BLaER1 (cell line): ENCODE data around the gene GALK2.

Experiments used
- H3K27ac ChIP-seq: shearing (Covaris generic); formaldehyde crosslinking; 2 replicates; pipeline ENCODE4 v1.8.1; 2022
- H3K27me3 ChIP-seq: shearing (Covaris generic); formaldehyde crosslinking; 2 replicates; pipeline ENCODE4 v1.8.1; 2022
- H3K36me3 ChIP-seq: shearing (Covaris generic); formaldehyde crosslinking; 2 replicates; pipeline ENCODE4 v1.8.1; 2022
- H3K4me1 ChIP-seq: shearing (Covaris generic); formaldehyde crosslinking; 2 replicates; pipeline ENCODE4 v1.8.1; 2022
- H3K4me2 ChIP-seq: shearing (Covaris generic); formaldehyde crosslinking; 2 replicates; pipeline ENCODE4 v1.8.1; 2022
- H3K4me3 ChIP-seq: shearing (Covaris generic); formaldehyde crosslinking; 2 replicates; pipeline ENCODE4 v1.8.1; 2022
- H3K9ac ChIP-seq: shearing (Covaris generic); formaldehyde crosslinking; 2 replicates; pipeline ENCODE4 v1.8.1; 2022
- H3K9me3 ChIP-seq: shearing (Covaris generic); formaldehyde crosslinking; 2 replicates; pipeline ENCODE4 v1.8.1; 2022
- H4K20me1 ChIP-seq: shearing (Covaris generic); formaldehyde crosslinking; 2 replicates; pipeline ENCODE4 v1.8.1; 2022
- Cebpa-rat ChIP-seq: shearing (Covaris generic); IDR thresholded peaks from 2 replicates; pipeline ENCODE4 v1.8.1; 2022

The GALK2 gene

GRCh38 chr15:49296258-49296657 is 126.2 kb downstream of the GALK2 start:
- TF ChIP-seq Cebpa-rat, result no peak
- H3K9me3 ChIP-seq, result peaks cover 4% of the 10 kb centered on the region; the same call in 1 of the 2 replicates
- no peak overlapping the region for H3K27ac ChIP-seq
- H3K4me2 ChIP-seq, result no peak overlapping the region
- no peak overlapping the region for H3K9ac ChIP-seq
- no peak overlapping the region for H3K4me3 ChIP-seq
- H3K36me3 ChIP-seq, result peaks cover 48% of the 10 kb centered on the region
- H4K20me1 ChIP-seq, result no peaks in the 10 kb centered on the region
- H3K4me1 ChIP-seq, result no peaks in the 10 kb centered on the region
- no peaks in the 10 kb centered on the region for H3K27me3 ChIP-seq

GRCh38 chr15:49297584-49297983 is 127.5 kb downstream of the GALK2 start:
- no peak overlapping the region for H3K9ac ChIP-seq

DNA sequence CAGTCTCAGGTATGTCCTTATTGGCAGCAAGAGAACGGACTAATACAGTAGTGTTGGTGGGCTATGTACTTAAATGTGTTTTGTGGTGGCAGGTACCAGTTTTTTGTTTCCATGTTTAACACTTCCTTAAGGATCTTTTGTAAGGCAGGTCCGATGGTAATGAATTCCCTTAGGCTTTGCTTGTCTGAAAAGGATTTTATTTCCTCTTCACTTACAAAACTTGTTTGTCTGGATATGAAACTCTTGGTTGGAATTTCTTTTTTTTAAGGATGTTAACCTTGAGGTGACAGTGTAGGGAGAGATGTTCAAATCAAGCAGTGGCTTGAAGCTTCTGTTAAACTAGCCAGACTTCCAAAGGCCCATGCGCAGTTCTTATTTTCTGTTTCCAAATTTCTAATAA is 130.8 kb downstream of the GALK2 start:
- H3K36me3 ChIP-seq, result peaks cover 42% of the 10 kb centered on the region

More at GRCh38 chr15:49297584-49297983, 127.5 kb downstream of the GALK2 start:
- H4K20me1 ChIP-seq, result no peaks in the 10 kb centered on the region
- H3K4me2 ChIP-seq, result no peak overlapping the region
- peaks cover 49% of the 10 kb centered on the region for H3K36me3 ChIP-seq
- TF ChIP-seq Cebpa-rat, result no peak
- no peak overlapping the region for H3K4me3 ChIP-seq
- peaks cover 4% of the 10 kb centered on the region; the same call in 1 of the 2 replicates for H3K9me3 ChIP-seq
- H3K27me3 ChIP-seq, result no peaks in the 10 kb centered on the region
- no peaks in the 10 kb centered on the region for H3K4me1 ChIP-seq
- no peak overlapping the region for H3K27ac ChIP-seq

GRCh38 chr15:49301562-49301961 is 131.5 kb downstream of the GALK2 start:
- H3K9me3 ChIP-seq, result peaks cover 1% of the 10 kb centered on the region; the same call in 1 of the 2 replicates
- no peak for TF ChIP-seq Cebpa-rat
- H4K20me1 ChIP-seq, result no peaks in the 10 kb centered on the region
- H3K9ac ChIP-seq, result no peak overlapping the region
- no peak overlapping the region for H3K4me2 ChIP-seq
- H3K4me3 ChIP-seq, result no peak overlapping the region
- no peaks in the 10 kb centered on the region for H3K27me3 ChIP-seq
- H3K27ac ChIP-seq, result no peak overlapping the region
- no peaks in the 10 kb centered on the region for H3K4me1 ChIP-seq
- peaks cover 35% of the 10 kb centered on the region for H3K36me3 ChIP-seq

More for the DNA sequence above, 130.8 kb downstream of the GALK2 start:
- no peak for TF ChIP-seq Cebpa-rat
- Histone ChIP-seq H3K4me1 (no peaks in the 10 kb centered on the region), H3K4me3 (no peak overlapping the region), H3K9me3 (peaks cover 4% of the 10 kb centered on the region; the same call in 1 of the 2 replicates), H3K9ac (no peak overlapping the region), H3K27ac (no peak overlapping the region), H3K27me3 (no peaks in the 10 kb centered on the region), H3K4me2 (no peak overlapping the region), H4K20me1 (no peaks in the 10 kb centered on the region)

- Histone ChIP-seq H3K9me3 (no peaks in the 10 kb centered on the region), H3K27me3 (no peaks in the 10 kb centered on the region), H3K4me3 (no peak overlapping the region), H3K27ac (no peak overlapping the region), H3K4me2 (no peak overlapping the region), H3K36me3 (peaks cover 37% of the 10 kb centered on the region; the same call in 1 of the 2 replicates), H4K20me1 (no peaks in the 10 kb centered on the region), H3K9ac (no peak overlapping the region), H3K4me1 (no peaks in the 10 kb centered on the region)
- TF ChIP-seq Cebpa-rat, result no peak
These were observed 133.0 kb downstream of the GALK2 start for GRCh38 chr15:49303003-49303402.

DNA sequence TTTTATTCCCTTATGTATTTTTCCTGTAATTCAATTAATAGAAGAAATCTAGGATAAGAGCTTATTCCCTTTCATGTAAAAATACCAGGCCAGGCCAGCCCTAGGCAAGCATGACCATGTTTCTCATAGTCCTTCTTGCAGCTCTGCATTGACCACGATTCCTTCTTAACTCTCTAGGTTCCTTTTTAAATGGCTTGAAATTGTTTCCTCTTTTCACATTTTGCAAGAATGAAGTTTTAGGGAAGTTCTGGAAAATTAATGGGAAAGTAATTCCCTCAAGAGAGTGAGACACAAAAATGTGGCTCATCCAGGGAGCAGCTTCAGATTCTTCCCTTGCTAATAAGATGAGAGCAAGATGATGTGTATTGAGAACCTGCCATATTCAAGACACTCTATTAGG is 136.5 kb downstream of the GALK2 start:
- H3K4me3 ChIP-seq, result no peak overlapping the region
- TF ChIP-seq Cebpa-rat, result no peak
- H3K9me3 ChIP-seq, result no peaks in the 10 kb centered on the region
- H4K20me1 ChIP-seq, result no peaks in the 10 kb centered on the region
- H3K27ac ChIP-seq, result no peak overlapping the region
- no peaks in the 10 kb centered on the region for H3K27me3 ChIP-seq
- H3K4me2 ChIP-seq, result no peak overlapping the region
- peaks cover 32% of the 10 kb centered on the region for H3K36me3 ChIP-seq
- H3K9ac ChIP-seq, result no peak overlapping the region
- no peaks in the 10 kb centered on the region for H3K4me1 ChIP-seq

DNA sequence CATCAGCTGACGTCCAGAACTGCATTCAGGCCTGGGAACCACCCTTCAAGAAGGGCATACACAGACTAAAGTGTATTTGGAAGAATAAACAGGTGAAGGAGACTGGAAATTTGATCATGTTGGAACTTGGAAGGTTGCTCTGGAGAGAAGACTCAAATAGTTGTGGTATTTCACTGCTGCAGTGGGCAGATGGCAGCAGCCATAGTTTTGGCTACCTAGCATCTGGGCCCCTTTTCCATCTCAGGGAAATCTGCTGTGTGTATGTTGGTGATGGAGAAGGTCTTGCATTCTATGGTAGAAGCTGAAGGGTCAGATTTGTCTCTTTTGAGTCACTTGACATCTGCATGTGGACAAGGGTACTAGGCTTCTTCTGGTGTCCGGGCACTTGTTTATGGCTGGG is 138.6 kb downstream of the GALK2 start:
- no peak for TF ChIP-seq Cebpa-rat
- Histone ChIP-seq H3K4me2 (no peak overlapping the region), H3K4me1 (no peaks in the 10 kb centered on the region), H3K9me3 (no peaks in the 10 kb centered on the region), H3K27ac (no peak overlapping the region), H4K20me1 (no peaks in the 10 kb centered on the region), H3K36me3 (peaks cover 39% of the 10 kb centered on the region), H3K9ac (no peak overlapping the region), H3K27me3 (no peaks in the 10 kb centered on the region), H3K4me3 (no peak overlapping the region)

- no peaks in the 10 kb centered on the region for H3K4me1 ChIP-seq
These were observed 139.8 kb downstream of the GALK2 start for GRCh38 chr15:49309889-49310288.

DNA sequence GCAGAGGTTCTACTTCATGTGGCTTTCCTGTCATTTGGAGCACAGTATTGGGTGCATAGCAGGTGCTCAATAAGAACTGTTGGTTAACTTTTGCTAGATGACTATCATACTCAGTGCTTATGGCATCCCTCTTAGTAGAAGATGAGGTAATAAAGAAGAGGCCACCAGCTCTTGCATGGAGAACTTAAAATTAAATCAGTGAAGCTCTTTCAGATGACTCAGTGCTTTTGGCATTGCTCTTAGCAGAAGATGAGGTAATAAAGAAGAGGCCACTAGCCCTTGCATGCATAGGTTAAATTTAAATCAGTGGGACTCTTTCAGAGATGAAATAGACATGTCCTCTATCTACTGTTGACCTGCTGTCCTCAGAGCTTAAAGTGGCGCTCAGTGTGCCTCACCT is 143.6 kb downstream of the GALK2 start:
- Histone ChIP-seq H3K27me3 (no peaks in the 10 kb centered on the region), H3K4me2 (no peak overlapping the region), H3K9ac (no peak overlapping the region), H4K20me1 (no peaks in the 10 kb centered on the region), H3K27ac (no peak overlapping the region), H3K9me3 (no peaks in the 10 kb centered on the region), H3K4me1 (no peaks in the 10 kb centered on the region), H3K4me3 (no peak overlapping the region), H3K36me3 (peaks cover 26% of the 10 kb centered on the region)
- no peak for TF ChIP-seq Cebpa-rat

More at GRCh38 chr15:49309889-49310288, 139.8 kb downstream of the GALK2 start:
- no peaks in the 10 kb centered on the region for H3K27me3 ChIP-seq
- no peak overlapping the region for H3K4me3 ChIP-seq
- no peak overlapping the region for H3K27ac ChIP-seq
- peaks cover 30% of the 10 kb centered on the region for H3K36me3 ChIP-seq
- no peaks in the 10 kb centered on the region for H3K9me3 ChIP-seq
- no peak overlapping the region for H3K4me2 ChIP-seq
- TF ChIP-seq Cebpa-rat, result no peak
- no peak overlapping the region for H3K9ac ChIP-seq
- no peaks in the 10 kb centered on the region for H4K20me1 ChIP-seq

- H3K27me3 ChIP-seq, result no peaks in the 10 kb centered on the region
- no peak for TF ChIP-seq Cebpa-rat
- no peak overlapping the region for H3K27ac ChIP-seq
These were observed 144.7 kb downstream of the GALK2 start for GRCh38 chr15:49314716-49315115.

GRCh38 chr15:49315391-49315823 is 145.4 kb downstream of the GALK2 start:
- Histone ChIP-seq H4K20me1 (no peaks in the 10 kb centered on the region), H3K4me1 (no peaks in the 10 kb centered on the region), H3K9me3 (no peaks in the 10 kb centered on the region), H3K27me3 (no peaks in the 10 kb centered on the region), H3K4me3 (no peak overlapping the region), H3K9ac (no peak overlapping the region), H3K27ac (no peak overlapping the region), H3K4me2 (no peak overlapping the region), H3K36me3 (peaks cover 39% of the 10 kb centered on the region)
- no peak for TF ChIP-seq Cebpa-rat

More at GRCh38 chr15:49314716-49315115, 144.7 kb downstream of the GALK2 start:
- no peak overlapping the region for H3K9ac ChIP-seq
- H3K9me3 ChIP-seq, result no peaks in the 10 kb centered on the region
- no peak overlapping the region for H3K4me2 ChIP-seq
- no peak overlapping the region for H3K4me3 ChIP-seq
- no peaks in the 10 kb centered on the region for H4K20me1 ChIP-seq
- no peaks in the 10 kb centered on the region for H3K4me1 ChIP-seq
- peaks cover 32% of the 10 kb centered on the region for H3K36me3 ChIP-seq
